Activated naive CD4-positive, alpha-beta T cell treated with anti-CD3 and anti-CD28 coated beads for 36 hours (primary cell): Measurements from ENCODE around the gene SECTM1. TPM values are rescaled to one million over a fixed set of nuclear protein-coding genes. Genes with fewer than 3 reads are reported as not detected.
"Not testable (repeated sequence)": the region's sequence is repeated elsewhere in the genome, so short reads cannot be mapped to it uniquely, and the experiment has no call there.

Experiments
- CTCF ChIA-PET: fragments of 350-600 bp; sonication (Branson Sonifier 250); formaldehyde crosslinking; loops from one replicate; lab custom pipeline; 2021; ENCODE audit warnings: antibody characterized with exemption; lab: Charles Lee
- DNase-seq: peaks from one replicate; pipeline ENCODE4 v3.0.0-alpha.2; 2020
- H3K27ac Mint-ChIP-seq: one replicate; pipeline ENCODE4 v1.8.0; 2021; ENCODE audit warnings: mild to moderate bottlenecking, mixed read lengths
- H3K27me3 Mint-ChIP-seq: one replicate; pipeline ENCODE4 v1.8.0; 2021; ENCODE audit warnings: low read depth, mixed read lengths
- H3K36me3 Mint-ChIP-seq: one replicate; pipeline ENCODE4 v1.8.0; 2021; ENCODE audit warnings: low read depth, mixed read lengths
- H3K4me1 Mint-ChIP-seq: one replicate; pipeline ENCODE4 v1.8.0; 2021; ENCODE audit warnings: low read depth, mixed read lengths
- H3K4me3 Mint-ChIP-seq: one replicate; pipeline ENCODE4 v1.8.0; 2021; ENCODE audit warnings: mild to moderate bottlenecking, moderate library complexity, mixed read lengths
- H3K9me3 Mint-ChIP-seq: one replicate; pipeline ENCODE4 v1.8.0; 2021; ENCODE audit warnings: mixed read lengths
- intact Hi-C: fragments of 100-400 bp; cut with micrococcal nuclease; formaldehyde crosslinking; loops from one replicate; pipeline ENCODE4 v1.15.1; 2023
- total RNA-seq, 2 experiments: library from RNA; stranded (reverse); gene quantifications; one replicate each; pipeline ENCODE4 v1.2.3, GENCODE V29; 2021

SECTM1 gene
- total RNA-seq, 2 experiments from 2014 or later = 2.8 to 3.8 TPM

- intact Hi-C loops = loop anchor here (1.0 to 10.0 kb wide), 5 partner anchors 62 to 415 kb away; partner anchors contain the start of genes DCXR and RAC3
- peak; percentile 89 for DNase-seq
- Mint-ChIP-seq H3K4me3 (no peak overlapping the region), H3K27ac (no peak overlapping the region), H3K9me3 (no peaks in the 10 kb centered on the region), H3K36me3 (no peaks in the 10 kb centered on the region), H3K27me3 (no peaks in the 10 kb centered on the region), H3K4me1 (no peaks in the 10 kb centered on the region)
- CTCF ChIA-PET = interaction anchor here (0.8 to 5.3 kb wide), 13 partner anchors 10 to 202 kb away, joined by 3 to 34 read pairs (median 4); no protein-coding TSS in a partner anchor
Measured at GRCh38 chr17:82351713-82352488, 18.3 kb upstream of the SECTM1 start.

GRCh38 chr17:82351254-82351712 lies 17.7 kb upstream of the SECTM1 start:
- no peaks in the 10 kb centered on the region for H3K27me3 Mint-ChIP-seq
- intact Hi-C loops = loop anchor here (1.0 to 10.0 kb wide), 4 partner anchors 143 to 416 kb away; partner anchors contain the start of genes DCXR and RAC3
- CTCF ChIA-PET = interaction anchor here (0.7 to 5.3 kb wide), 14 partner anchors 9 to 321 kb away, joined by 3 to 34 read pairs (median 3); no protein-coding TSS in a partner anchor
- H3K27ac Mint-ChIP-seq = no peak overlapping the region
- H3K4me1 Mint-ChIP-seq = peaks cover 6% of the 10 kb centered on the region
- H3K4me3 Mint-ChIP-seq = no peak overlapping the region
- H3K36me3 Mint-ChIP-seq = no peaks in the 10 kb centered on the region
- no peaks in the 10 kb centered on the region for H3K9me3 Mint-ChIP-seq
- DNase-seq = no peak

- H3K27me3 Mint-ChIP-seq = no peaks in the 10 kb centered on the region
- intact Hi-C loops = loop anchor here (1.0 to 10.0 kb wide), 7 partner anchors 48 to 417 kb away; partner anchors contain the start of genes DCXR and RAC3
- peaks cover 7% of the 10 kb centered on the region for H3K4me1 Mint-ChIP-seq
- no peaks in the 10 kb centered on the region for H3K9me3 Mint-ChIP-seq
- no peaks in the 10 kb centered on the region for H3K36me3 Mint-ChIP-seq
- no peak overlapping the region for H3K4me3 Mint-ChIP-seq
- DNase-seq = peak; percentile 81
- CTCF ChIA-PET = interaction anchor here (0.7 to 5.3 kb wide), 20 partner anchors 8 to 320 kb away, joined by 3 to 34 read pairs (median 3); partner anchors contain the start of gene TEX19
- H3K27ac Mint-ChIP-seq = no peak overlapping the region
Measured at GRCh38 chr17:82350182-82351030, 16.8 kb upstream of the SECTM1 start.

GRCh38 chr17:82349287-82349701 lies 15.7 kb upstream of the SECTM1 start:
- CTCF ChIA-PET = interaction anchor here (0.7 to 5.3 kb wide), 7 partner anchors 21 to 319 kb away, joined by 3 to 34 read pairs (median 5); no protein-coding TSS in a partner anchor
- intact Hi-C loops = no loop called here
- Mint-ChIP-seq H3K4me3 (no peak overlapping the region), H3K27me3 (no peaks in the 10 kb centered on the region), H3K36me3 (no peaks in the 10 kb centered on the region), H3K9me3 (no peaks in the 10 kb centered on the region), H3K27ac (no peak overlapping the region), H3K4me1 (peaks cover 7% of the 10 kb centered on the region)
- no peak for DNase-seq

- H3K36me3 Mint-ChIP-seq = no peaks in the 10 kb centered on the region
- CTCF ChIA-PET = interaction anchor here (3.9 to 5.3 kb wide), 2 partner anchors 68 to 113 kb away, joined by 19 to 34 read pairs; no protein-coding TSS in a partner anchor
- H3K27me3 Mint-ChIP-seq = no peaks in the 10 kb centered on the region
- H3K4me1 Mint-ChIP-seq = peaks cover 7% of the 10 kb centered on the region
- no peak for DNase-seq
- intact Hi-C loops = no loop called here
- H3K4me3 Mint-ChIP-seq = no peak overlapping the region
- no peaks in the 10 kb centered on the region for H3K9me3 Mint-ChIP-seq
- H3K27ac Mint-ChIP-seq = no peak overlapping the region
Measured at GRCh38 chr17:82348866-82349265, 15.3 kb upstream of the SECTM1 start.

GRCh38 chr17:82348434-82348833 lies 14.9 kb upstream of the SECTM1 start:
- H3K4me1 Mint-ChIP-seq = peaks cover 7% of the 10 kb centered on the region
- CTCF ChIA-PET = interaction anchor here (3.9 kb wide), 1 partner anchor 68 kb away, joined by 19 read pairs; no protein-coding TSS in a partner anchor
- no peaks in the 10 kb centered on the region for H3K27me3 Mint-ChIP-seq
- no peaks in the 10 kb centered on the region for H3K36me3 Mint-ChIP-seq
- intact Hi-C loops = no loop called here
- no peak for DNase-seq
- no peak overlapping the region for H3K4me3 Mint-ChIP-seq
- no peak overlapping the region for H3K27ac Mint-ChIP-seq
- no peaks in the 10 kb centered on the region for H3K9me3 Mint-ChIP-seq

GRCh38 chr17:82347994-82348393 lies 14.4 kb upstream of the SECTM1 start:
- H3K36me3 Mint-ChIP-seq, H3K27me3 Mint-ChIP-seq, intact Hi-C loops, H3K4me3 Mint-ChIP-seq, DNase-seq, H3K9me3 Mint-ChIP-seq, H3K4me1 Mint-ChIP-seq, H3K27ac Mint-ChIP-seq: not testable (repeated sequence)
- CTCF ChIA-PET = interaction anchor here (0.6 kb wide), 1 partner anchor 144 kb away, joined by 3 read pairs; no protein-coding TSS in a partner anchor

- Mint-ChIP-seq H3K4me1 (peaks cover 7% of the 10 kb centered on the region), H3K27ac (no peak overlapping the region), H3K36me3 (no peaks in the 10 kb centered on the region), H3K4me3 (no peak overlapping the region), H3K9me3 (no peaks in the 10 kb centered on the region), H3K27me3 (no peaks in the 10 kb centered on the region)
- intact Hi-C loops = no loop called here
- no peak for DNase-seq
- CTCF ChIA-PET = interaction anchor here (1.0 kb wide), 1 partner anchor 19 kb away, joined by 3 read pairs; no protein-coding TSS in a partner anchor
Measured at GRCh38 chr17:82346342-82347300, 13.1 kb upstream of the SECTM1 start.

GRCh38 chr17:82345151-82345976 lies 11.8 kb upstream of the SECTM1 start:
- peaks cover 6% of the 10 kb centered on the region for H3K9me3 Mint-ChIP-seq
- intact Hi-C loops = no loop called here
- H3K4me1 Mint-ChIP-seq = peaks cover 8% of the 10 kb centered on the region
- H3K27me3 Mint-ChIP-seq = no peaks in the 10 kb centered on the region
- no peak overlapping the region for H3K27ac Mint-ChIP-seq
- CTCF ChIA-PET = interaction anchor here (0.6 kb wide), 1 partner anchor 110 kb away, joined by 3 read pairs; no protein-coding TSS in a partner anchor
- DNase-seq = no peak
- no peak overlapping the region for H3K4me3 Mint-ChIP-seq
- H3K36me3 Mint-ChIP-seq = no peaks in the 10 kb centered on the region

- no peak for DNase-seq
- intact Hi-C loops = no loop called here
- CTCF ChIA-PET = interaction anchor here (0.7 to 0.8 kb wide), 2 partner anchors 14 to 17 kb away, joined by 3 to 4 read pairs; no protein-coding TSS in a partner anchor
- Mint-ChIP-seq H3K4me1 (peaks cover 8% of the 10 kb centered on the region), H3K27me3 (no peaks in the 10 kb centered on the region), H3K4me3 (no peak overlapping the region), H3K27ac (no peak overlapping the region), H3K36me3 (no peaks in the 10 kb centered on the region), H3K9me3 (peaks cover 6% of the 10 kb centered on the region)
Measured at GRCh38 chr17:82344175-82344907, 10.8 kb upstream of the SECTM1 start.
